IMR-90 (cell line): Measurements from ENCODE around the gene ESF1.

Source experiments
- CHD1 ChIP-seq: IDR thresholded peaks from 2 replicates; pipeline ENCODE4 v1.6.1; 2012; ENCODE audit warnings: low read depth, low read length, improper control_type of control experiment
- FOS ChIP-seq: fragments of 150-350 bp; IDR thresholded peaks from 2 replicates; pipeline ENCODE4 v1.6.1; 2016; ENCODE audit warnings: low read depth, low read length
- MAFK ChIP-seq: IDR thresholded peaks from 2 replicates; pipeline ENCODE4 v1.6.1; 2012; ENCODE audit warnings: low read depth, low read length, improper control_type of control experiment
- MXI1 ChIP-seq: IDR thresholded peaks from 2 replicates; pipeline ENCODE4 v1.6.1; 2012; ENCODE audit warnings: low read depth, mild to moderate bottlenecking, low read length, moderate library complexity, borderline replicate concordance
- RAD21 ChIP-seq: IDR thresholded peaks from 2 replicates; pipeline ENCODE4 v1.6.1; 2012; ENCODE audit warnings: low read length, improper control_type of control experiment
- TF ChIP-seq, protein P1 (sequence below): conservative IDR thresholded peaks from 2 replicates; pipeline ENCODE4 v1.5.1; 2012; ENCODE audit warnings: mild to moderate bottlenecking, low read depth, low read length, improper control_type of control experiment

DNA sequence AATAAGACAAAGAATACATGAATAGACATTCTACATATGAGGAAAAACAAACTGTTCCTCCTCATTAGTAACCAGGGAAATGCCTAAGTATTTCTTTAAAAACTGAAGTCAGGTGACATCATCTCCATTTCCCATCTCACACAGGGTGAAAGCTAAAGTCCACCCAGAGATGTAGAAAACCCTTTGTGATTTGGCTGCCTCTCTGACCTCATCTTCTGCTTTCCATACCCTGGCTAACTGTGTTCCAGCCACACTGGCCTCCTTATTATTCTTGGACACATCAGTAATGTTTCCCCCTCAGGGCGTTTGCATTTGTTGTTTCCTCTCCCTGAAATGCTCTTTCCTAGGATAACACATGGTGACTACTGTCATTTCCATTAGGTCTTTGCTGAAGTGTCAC is 40.4 kb downstream of the ESF1 start:
- TF ChIP-seq, protein P1, sequence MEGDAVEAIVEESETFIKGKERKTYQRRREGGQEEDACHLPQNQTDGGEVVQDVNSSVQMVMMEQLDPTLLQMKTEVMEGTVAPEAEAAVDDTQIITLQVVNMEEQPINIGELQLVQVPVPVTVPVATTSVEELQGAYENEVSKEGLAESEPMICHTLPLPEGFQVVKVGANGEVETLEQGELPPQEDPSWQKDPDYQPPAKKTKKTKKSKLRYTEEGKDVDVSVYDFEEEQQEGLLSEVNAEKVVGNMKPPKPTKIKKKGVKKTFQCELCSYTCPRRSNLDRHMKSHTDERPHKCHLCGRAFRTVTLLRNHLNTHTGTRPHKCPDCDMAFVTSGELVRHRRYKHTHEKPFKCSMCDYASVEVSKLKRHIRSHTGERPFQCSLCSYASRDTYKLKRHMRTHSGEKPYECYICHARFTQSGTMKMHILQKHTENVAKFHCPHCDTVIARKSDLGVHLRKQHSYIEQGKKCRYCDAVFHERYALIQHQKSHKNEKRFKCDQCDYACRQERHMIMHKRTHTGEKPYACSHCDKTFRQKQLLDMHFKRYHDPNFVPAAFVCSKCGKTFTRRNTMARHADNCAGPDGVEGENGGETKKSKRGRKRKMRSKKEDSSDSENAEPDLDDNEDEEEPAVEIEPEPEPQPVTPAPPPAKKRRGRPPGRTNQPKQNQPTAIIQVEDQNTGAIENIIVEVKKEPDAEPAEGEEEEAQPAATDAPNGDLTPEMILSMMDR = no peak
- TF ChIP-seq MXI1 (no peak), MAFK (no peak), CHD1 (no peak), FOS (no peak), RAD21 (no peak)
